ENCODE results near the gene UBL7. TPM values are rescaled to one million over a fixed set of nuclear protein-coding genes. Genes with fewer than 3 reads are reported as not detected.

UBL7 gene
- total RNA-seq, 1 donor from 2014 or later: 65.2 TPM

DNA sequence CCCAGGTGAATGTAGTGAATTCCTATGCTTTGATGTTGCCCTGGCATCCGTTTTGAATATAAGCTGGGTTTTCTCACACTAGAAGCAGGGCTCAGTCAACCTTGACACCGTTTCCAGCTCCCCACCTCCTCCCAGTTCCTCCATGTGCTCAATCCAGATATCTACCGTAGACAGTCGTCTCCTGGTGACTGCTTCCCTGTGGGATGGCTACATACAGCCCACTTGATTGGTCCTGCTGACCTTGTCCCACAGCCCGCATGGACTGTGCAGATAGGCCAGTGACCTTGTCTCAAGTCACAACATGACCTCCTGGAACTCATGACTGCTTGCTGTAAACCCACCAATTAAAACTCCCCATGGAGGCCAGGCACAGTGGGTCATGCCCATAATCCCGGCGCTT lies 35.3 kb downstream of the UBL7 start:
- TF ChIP-seq, protein P1, sequence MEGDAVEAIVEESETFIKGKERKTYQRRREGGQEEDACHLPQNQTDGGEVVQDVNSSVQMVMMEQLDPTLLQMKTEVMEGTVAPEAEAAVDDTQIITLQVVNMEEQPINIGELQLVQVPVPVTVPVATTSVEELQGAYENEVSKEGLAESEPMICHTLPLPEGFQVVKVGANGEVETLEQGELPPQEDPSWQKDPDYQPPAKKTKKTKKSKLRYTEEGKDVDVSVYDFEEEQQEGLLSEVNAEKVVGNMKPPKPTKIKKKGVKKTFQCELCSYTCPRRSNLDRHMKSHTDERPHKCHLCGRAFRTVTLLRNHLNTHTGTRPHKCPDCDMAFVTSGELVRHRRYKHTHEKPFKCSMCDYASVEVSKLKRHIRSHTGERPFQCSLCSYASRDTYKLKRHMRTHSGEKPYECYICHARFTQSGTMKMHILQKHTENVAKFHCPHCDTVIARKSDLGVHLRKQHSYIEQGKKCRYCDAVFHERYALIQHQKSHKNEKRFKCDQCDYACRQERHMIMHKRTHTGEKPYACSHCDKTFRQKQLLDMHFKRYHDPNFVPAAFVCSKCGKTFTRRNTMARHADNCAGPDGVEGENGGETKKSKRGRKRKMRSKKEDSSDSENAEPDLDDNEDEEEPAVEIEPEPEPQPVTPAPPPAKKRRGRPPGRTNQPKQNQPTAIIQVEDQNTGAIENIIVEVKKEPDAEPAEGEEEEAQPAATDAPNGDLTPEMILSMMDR (IDR thresholded peaks at IDR 0.05; ENCODE audit: insufficient read depth, low read length, poor library complexity, severe bottlenecking): no peak
- no peak for DNase-seq (ENCODE audit: low read depth)
- Histone ChIP-seq H3K27me3 (ENCODE audit: control insufficient read depth, insufficient read depth, low read length) (no peaks in the 10 kb centered on the region), H3K36me3 (ENCODE audit: control insufficient read depth, insufficient read depth, low read length) (no peaks in the 10 kb centered on the region), H3K4me3 (ENCODE audit: low read depth, low read length) (no peak overlapping the region)

DNA sequence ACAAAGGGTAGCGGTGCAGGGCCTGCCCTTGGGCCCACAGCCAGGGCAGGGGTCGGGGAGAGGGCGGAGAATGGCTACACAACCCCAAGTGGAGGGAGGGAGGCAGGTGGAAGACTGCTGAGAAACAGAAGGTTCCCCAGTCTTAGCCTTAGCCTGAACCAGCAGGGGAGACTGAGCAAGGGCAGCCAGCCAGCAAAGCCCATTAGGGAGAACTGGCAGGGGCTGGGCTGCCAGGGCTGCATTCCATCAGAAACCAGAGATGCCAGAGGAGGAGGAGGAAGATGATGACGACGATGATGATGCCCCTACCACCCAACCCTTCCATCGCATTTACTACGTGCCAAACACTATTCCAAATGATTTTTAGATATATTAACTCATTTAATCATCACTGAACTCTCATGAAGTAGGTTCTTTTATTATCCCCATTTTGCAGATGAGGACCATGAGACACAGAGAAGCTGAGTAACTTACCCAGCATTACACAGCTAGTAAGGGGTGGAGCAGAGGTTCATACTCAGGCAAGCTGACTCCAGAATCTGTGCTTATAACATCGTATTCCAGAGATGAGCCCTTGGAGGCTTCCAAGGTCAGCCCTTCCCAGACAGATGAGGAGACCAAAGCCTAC lies 35.9 kb downstream of the UBL7 start:
- H3K27me3 ChIP-seq (ENCODE audit: control insufficient read depth, insufficient read depth, low read length): no peaks in the 10 kb centered on the region
- H3K36me3 ChIP-seq (ENCODE audit: control insufficient read depth, insufficient read depth, low read length): no peaks in the 10 kb centered on the region
- H3K4me3 ChIP-seq (ENCODE audit: low read depth, low read length): no peak overlapping the region
- TF ChIP-seq, protein P1 (IDR thresholded peaks at IDR 0.05; ENCODE audit: insufficient read depth, low read length, poor library complexity, severe bottlenecking): no peak
- no peak for DNase-seq (ENCODE audit: low read depth)

DNA sequence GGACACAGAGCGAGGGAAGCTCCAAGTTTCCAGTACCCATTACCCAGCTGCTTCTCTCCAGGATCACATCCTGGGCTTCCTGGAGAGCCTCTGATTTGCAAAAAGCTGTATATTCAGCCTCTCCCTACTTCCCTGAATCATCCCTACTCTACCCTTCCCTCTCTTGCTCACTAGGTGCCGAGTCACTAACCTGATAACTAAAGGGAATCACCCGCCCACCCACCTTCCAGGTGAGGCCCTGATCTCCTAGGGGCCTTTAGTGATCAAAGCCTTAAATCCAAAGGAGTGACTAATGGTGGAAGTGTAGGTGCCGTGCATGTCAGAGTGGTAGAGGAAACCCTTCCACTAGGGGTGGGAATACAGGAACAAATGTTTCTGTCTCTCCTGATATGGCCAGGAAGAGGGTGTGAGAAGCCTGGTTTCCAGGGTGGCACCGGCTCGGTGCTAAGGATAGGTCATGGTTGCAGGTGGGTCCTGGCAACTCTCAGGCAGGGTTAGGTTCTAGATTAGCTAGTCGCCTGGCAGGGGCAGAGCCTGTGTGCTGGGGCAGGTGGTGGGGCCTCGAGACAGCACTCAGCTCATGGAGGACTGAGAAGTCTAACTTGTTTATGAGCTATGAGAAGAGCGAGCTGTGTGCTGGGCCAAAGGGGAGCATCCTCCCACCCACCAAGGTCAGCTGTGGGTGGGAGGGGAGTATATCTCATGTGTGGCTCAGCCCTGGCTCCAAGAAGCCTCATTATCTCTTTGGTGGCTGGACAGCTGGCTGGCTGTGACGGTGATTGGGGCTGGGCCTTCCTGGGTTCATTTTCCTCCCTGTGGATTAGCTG lies 37.3 kb downstream of the UBL7 start:
- Histone ChIP-seq H3K4me3 (ENCODE audit: low read depth, low read length) (no peak overlapping the region), H3K36me3 (ENCODE audit: control insufficient read depth, insufficient read depth, low read length) (no peaks in the 10 kb centered on the region), H3K27me3 (ENCODE audit: control insufficient read depth, insufficient read depth, low read length) (no peaks in the 10 kb centered on the region)
- TF ChIP-seq, protein P1 (IDR thresholded peaks at IDR 0.05; ENCODE audit: insufficient read depth, low read length, poor library complexity, severe bottlenecking): peak; percentile 2
- no peak for DNase-seq (ENCODE audit: low read depth)

DNA sequence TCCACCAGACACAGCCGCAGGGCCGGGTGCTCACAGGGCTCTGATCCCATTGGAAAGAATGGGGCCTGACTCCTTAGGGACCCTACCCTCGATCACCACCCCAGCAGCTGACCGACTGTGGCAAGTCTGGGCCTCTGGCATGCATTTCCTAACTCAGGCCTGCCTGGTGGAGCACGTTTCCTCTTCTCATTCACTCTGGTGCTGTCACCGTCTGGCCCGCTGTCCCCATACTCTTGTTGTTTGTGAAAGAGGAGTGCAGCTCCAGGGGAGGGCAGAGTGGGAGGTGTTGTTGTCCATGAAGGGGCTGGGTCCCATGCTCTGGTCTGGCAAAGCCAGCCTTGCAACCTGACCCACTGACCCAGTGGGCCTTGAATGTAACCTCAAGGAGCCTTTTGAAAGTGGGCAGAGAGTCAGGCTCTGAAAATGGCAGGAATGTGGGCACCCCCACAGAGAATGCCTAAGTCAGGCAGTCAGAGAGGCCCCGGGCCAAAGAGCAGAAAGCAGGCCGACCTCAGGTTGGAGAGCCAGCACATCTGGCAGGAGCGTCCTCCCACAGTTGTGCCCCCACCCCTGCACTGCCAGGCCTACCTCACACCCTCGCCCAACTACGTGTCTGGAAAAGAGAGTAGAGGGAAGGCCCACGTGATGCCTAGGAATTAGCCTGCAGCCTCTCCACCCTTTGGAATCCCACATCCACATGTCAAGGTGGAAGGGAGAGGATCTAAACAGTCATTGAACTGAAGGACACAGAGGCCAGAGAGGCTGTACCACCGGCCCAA lies 38.1 kb downstream of the UBL7 start:
- DNase-seq (ENCODE audit: low read depth): no peak
- TF ChIP-seq, protein P1 (IDR thresholded peaks at IDR 0.05; ENCODE audit: insufficient read depth, low read length, poor library complexity, severe bottlenecking): no peak
- Histone ChIP-seq H3K4me3 (ENCODE audit: low read depth, low read length) (no peak overlapping the region), H3K36me3 (ENCODE audit: control insufficient read depth, insufficient read depth, low read length) (no peaks in the 10 kb centered on the region), H3K27me3 (ENCODE audit: control insufficient read depth, insufficient read depth, low read length) (no peaks in the 10 kb centered on the region)

DNA sequence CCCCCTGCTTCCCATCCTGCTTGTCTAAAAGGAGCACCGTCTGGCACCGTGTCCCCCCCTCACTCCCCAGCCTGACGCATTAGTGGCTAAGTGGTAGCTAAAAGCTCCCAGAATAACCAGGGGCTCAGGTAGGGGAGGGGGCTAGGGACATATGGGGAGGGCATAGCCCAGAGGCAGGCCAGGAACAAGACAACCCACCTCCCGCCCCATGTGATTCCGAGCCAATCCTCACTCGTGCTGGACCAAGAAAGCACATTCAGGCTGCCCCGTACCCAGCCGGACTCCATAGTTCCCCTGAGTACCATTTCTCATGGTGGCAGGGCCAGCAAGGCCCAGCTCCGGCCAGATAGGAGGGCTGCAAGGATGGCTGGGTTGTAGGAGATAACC lies 38.7 kb downstream of the UBL7 start:
- H3K36me3 ChIP-seq (ENCODE audit: control insufficient read depth, insufficient read depth, low read length): no peaks in the 10 kb centered on the region
- DNase-seq (ENCODE audit: low read depth): no peak
- H3K4me3 ChIP-seq (ENCODE audit: low read depth, low read length): no peak overlapping the region
- TF ChIP-seq, protein P1 (IDR thresholded peaks at IDR 0.05; ENCODE audit: insufficient read depth, low read length, poor library complexity, severe bottlenecking): no peak
- H3K27me3 ChIP-seq (ENCODE audit: control insufficient read depth, insufficient read depth, low read length): no peaks in the 10 kb centered on the region

Data from kidney epithelial cell (primary cell).